HepG2 (cell line): ENCODE measurements around the gene CARMIL3.

Experiments used
- HDAC6 ChIP-seq: fragments of 200-600 bp; sonication (generic); IDR thresholded peaks from 2 replicates; pipeline ENCODE4 v1.7.0; 2017; ENCODE audit warnings: mild to moderate bottlenecking, antibody characterized with exemption, low read length, low read depth
- MAFG ChIP-seq: sonication (generic); formaldehyde crosslinking; IDR thresholded peaks from 2 replicates; pipeline ENCODE4 v1.5.1; 2020; ENCODE audit warnings: mild to moderate bottlenecking, missing genetic modification reagents
- POLR2A ChIP-seq, 2 experiments: IDR thresholded peaks; 2 replicates each; pipeline ENCODE4 v1.6.1; 2011; ENCODE audit warnings: low read depth in 2 of 2, low read length in 2 of 2, mild to moderate bottlenecking in 1 of 2, moderate library complexity in 1 of 2; ENCODE audit not compliant: insufficient read depth in 1 of 2
- RORA ChIP-seq: sonication (generic); formaldehyde crosslinking; IDR thresholded peaks from 2 replicates; pipeline ENCODE4 v1.5.0; 2020; ENCODE audit warnings: mild to moderate bottlenecking, missing genetic modification reagents, moderate library complexity
- ZNF609 ChIP-seq: sonication (generic); formaldehyde crosslinking; IDR thresholded peaks from 2 replicates; pipeline ENCODE4 v1.4.0; 2020; ENCODE audit warnings: mild to moderate bottlenecking, missing genetic modification reagents, borderline replicate concordance
- ZSCAN29 ChIP-seq: sonication (generic); formaldehyde crosslinking; conservative IDR thresholded peaks from 2 replicates; pipeline ENCODE4 v1.4.0; 2020; ENCODE audit warnings: mild to moderate bottlenecking, missing genetic modification reagents

- no peak for TF ChIP-seq ZSCAN29
- no peak for TF ChIP-seq HDAC6
- TF ChIP-seq POLR2A (IDR thresholded peaks at IDR 0.05; ENCODE audit: insufficient read depth in 1 of 2, low read depth in 2 of 2, low read length in 2 of 2): no peak
- TF ChIP-seq RORA: no peak
- TF ChIP-seq MAFG (CRISPR knock-in tag): no peak
- no peak for TF ChIP-seq ZNF609
These were observed 5.0 kb downstream of the CARMIL3 start for GRCh38 chr14:24056800-24057184.
